Measurements from ENCODE around the gene CYSRT1. TPM values are rescaled to one million over a fixed set of nuclear protein-coding genes. Genes with fewer than 3 reads are reported as not detected.

Gene CYSRT1
- total and polyA plus RNA-seq, 2 donors (not counting 1 experiment from before 2014, with no cell fraction given), result 0.22 to 0.51 TPM

DNA sequence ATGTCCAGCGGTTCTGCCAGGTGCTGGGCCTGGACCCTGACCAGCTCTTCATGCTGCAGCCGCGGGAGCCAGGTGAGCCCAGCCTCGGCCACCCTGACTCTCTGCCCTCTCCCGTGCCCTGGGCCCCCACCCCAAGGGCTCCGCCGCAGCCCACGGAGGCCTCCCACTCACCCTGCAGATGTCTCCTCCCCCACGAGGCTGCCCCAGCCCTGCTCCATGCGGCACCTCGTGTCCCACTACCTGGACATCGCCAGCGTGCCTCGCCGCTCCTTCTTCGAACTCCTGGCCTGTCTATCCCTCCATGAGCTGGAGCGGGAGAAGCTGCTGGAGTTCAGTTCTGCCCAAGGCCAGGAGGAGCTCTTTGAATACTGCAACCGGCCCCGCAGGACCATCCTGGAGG is 10.4 kb upstream of the CYSRT1 start:
- no peak for ATAC-seq (ENCODE audit: low read depth)
- H3K79me2 ChIP-seq (ENCODE audit: control insufficient read depth, insufficient read depth, low read length), result peaks cover 3% of the 10 kb centered on the region

More for the DNA sequence above, 10.4 kb upstream of the CYSRT1 start:
- no peak overlapping the region for H3K4me3 Mint-ChIP-seq
- Histone ChIP-seq H3K27me3 (replicated peaks in 1 of 4; ENCODE audit: control extremely low read depth in 1 of 4, control insufficient read depth in 3 of 4, insufficient read depth in 4 of 4, low read length in 3 of 4) (no peaks in the 10 kb centered on the region), H3K27ac (ENCODE audit: low read length in 2 of 2) (no peak overlapping the region), H3K4me1 (ENCODE audit: control insufficient read depth in 2 of 2, insufficient read depth in 2 of 2, low read length in 2 of 2) (no peaks in the 10 kb centered on the region), H2AFZ (ENCODE audit: insufficient read depth, low read depth, low read length, poor library complexity, severe bottlenecking) (no peak overlapping the region), H3K9me3 (ENCODE audit: control extremely low read depth in 1 of 3, control insufficient read depth in 2 of 3, insufficient read depth in 1 of 3, low read length in 2 of 3) (no peaks in the 10 kb centered on the region), H4K20me1 (ENCODE audit: control insufficient read depth, insufficient read depth, low read length, poor library complexity, severe bottlenecking) (no peaks in the 10 kb centered on the region), H3K4me2 (replicated peaks; ENCODE audit: low read depth, low read length, poor library complexity, severe bottlenecking) (no peak overlapping the region), H3K36me3 (replicated peaks in 1 of 2; ENCODE audit: control extremely low read depth in 1 of 2, control insufficient read depth in 1 of 2, extremely low read depth in 1 of 2, insufficient read depth in 2 of 2, low read length in 1 of 2) (no peaks in the 10 kb centered on the region), H3K9ac (ENCODE audit: low read length) (no peak overlapping the region), H3K4me3 (ENCODE audit: control extremely low read depth in 1 of 5, extremely low read depth in 1 of 5, insufficient read depth in 1 of 5, low read depth in 2 of 5, low read length in 4 of 5) (no peak overlapping the region)
- no peak overlapping the region for H3K27ac Mint-ChIP-seq
- no peak for DNase-seq
- 96% methylated on average over 19 of the region's 19 CpGs for WGBS (ENCODE audit: insufficient coverage)
- ChIA-PET POLR2A (interaction anchor here (1.2 kb wide), 1 partner anchor 8 kb away, joined by 4 read pairs; no protein-coding TSS in a partner anchor), CTCF (no interaction called here)
- no peak for TF ChIP-seq CTCF (IDR thresholded peaks at IDR 0.05)
- TF ChIP-seq EZH2 (IDR thresholded peaks at IDR 0.05; ENCODE audit: borderline replicate concordance, insufficient read depth, low read depth, low read length, poor library complexity, severe bottlenecking), result no peak
- no peaks in the 10 kb centered on the region for H3K4me1 Mint-ChIP-seq
- H3K9me3 Mint-ChIP-seq (ENCODE audit: insufficient read depth), result no peaks in the 10 kb centered on the region
- intact Hi-C loops (cut with micrococcal nuclease), result no loop called here
- no peaks in the 10 kb centered on the region for H3K27me3 Mint-ChIP-seq
